Activated CD4-positive, CD25-positive, alpha-beta regulatory T cell treated with anti-CD3 and anti-CD28 coated beads, Interleukin-2, amount 50 U/mL, for 24 hours (primary cell): Measurements from ENCODE around the gene CA12.
"Not testable (repeated sequence)": the region's sequence is repeated elsewhere in the genome, so short reads cannot be mapped to it uniquely, and the experiment has no call there.

ENCODE experiments used
- ATAC-seq, 2 donors: fragments of 150-1000 bp; cut with Tn5 transposase; one replicate each; pipeline ENCODE4 v1.10.0; 2021; ENCODE audit warnings: mild to moderate bottlenecking in 1 of 2, moderate library complexity in 1 of 2

The CA12 gene

DNA sequence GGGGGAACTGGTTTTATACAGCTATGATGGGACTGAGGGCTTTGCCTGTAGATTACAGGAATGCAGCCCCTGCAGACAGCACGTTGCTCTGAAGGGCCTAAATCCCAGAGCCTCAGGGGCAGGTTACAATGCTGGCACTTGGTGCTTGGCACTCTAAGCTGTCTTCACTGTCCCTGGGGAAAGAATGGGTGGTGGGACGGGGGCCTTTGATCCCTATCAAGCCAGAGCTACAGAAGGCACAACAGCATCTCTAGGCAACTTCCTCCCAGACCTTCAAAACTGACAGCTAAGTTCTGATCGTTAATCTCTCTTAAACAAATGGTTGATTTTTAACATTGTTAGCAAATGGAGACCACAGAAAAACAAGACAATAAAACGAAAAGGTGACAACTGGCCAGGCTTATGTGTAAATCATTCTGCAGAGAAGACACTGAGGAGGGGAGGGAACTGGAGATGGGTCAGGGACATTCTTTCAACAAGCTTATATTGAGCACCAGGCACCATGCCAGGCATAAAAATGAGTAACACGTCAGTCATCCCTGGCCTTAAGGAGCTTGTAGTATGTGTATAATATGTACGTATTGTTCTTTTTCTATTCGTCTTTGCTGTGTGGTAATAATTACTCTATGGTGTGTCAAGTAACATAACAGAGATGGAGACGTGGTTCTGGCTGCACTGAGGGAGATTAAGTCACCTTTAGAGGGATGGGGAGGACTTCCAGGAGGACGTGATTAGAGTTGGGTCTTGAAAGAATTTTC lies 49.1 kb downstream of the CA12 start:
- no peak for ATAC-seq

DNA sequence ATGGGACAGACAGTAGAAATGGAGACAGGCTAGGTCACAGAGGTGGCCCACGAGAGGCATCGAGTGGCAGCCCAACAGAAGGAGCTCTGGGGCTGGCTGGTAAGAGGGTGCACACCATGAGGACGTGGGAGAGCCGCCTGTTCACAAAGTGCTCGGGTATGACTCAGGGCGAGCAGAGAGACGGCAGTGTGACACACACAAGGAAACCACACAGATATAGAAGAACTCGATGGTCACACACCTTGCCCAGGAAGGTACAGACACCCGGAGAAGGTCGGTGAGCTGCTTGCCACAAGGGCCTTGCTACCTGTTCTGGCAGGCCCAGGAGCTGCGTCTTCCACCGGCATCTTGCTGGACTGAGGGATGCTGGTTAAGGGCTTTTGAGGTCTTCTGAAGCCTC lies 50.2 kb downstream of the CA12 start:
- ATAC-seq = no peak

DNA sequence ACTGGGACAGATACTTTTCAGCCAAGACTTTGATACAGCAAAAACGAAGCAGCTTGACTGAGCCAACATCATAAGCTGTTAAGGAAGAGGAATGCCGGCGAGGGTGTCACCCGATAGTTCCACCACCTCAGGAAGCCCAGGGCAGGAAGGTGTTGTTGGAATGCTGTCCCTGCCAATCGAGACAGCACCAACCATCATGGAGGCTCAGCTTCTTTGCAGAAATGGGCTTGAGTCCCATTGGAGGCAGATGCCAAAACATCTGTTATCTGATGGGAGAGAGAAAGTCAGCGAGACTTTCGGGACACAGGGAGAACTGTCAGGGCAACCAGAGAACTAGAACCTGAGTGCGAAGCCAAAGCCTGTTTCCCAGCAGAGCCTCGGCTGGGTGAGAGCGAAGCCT lies 50.7 kb downstream of the CA12 start:
- no peak for ATAC-seq

DNA sequence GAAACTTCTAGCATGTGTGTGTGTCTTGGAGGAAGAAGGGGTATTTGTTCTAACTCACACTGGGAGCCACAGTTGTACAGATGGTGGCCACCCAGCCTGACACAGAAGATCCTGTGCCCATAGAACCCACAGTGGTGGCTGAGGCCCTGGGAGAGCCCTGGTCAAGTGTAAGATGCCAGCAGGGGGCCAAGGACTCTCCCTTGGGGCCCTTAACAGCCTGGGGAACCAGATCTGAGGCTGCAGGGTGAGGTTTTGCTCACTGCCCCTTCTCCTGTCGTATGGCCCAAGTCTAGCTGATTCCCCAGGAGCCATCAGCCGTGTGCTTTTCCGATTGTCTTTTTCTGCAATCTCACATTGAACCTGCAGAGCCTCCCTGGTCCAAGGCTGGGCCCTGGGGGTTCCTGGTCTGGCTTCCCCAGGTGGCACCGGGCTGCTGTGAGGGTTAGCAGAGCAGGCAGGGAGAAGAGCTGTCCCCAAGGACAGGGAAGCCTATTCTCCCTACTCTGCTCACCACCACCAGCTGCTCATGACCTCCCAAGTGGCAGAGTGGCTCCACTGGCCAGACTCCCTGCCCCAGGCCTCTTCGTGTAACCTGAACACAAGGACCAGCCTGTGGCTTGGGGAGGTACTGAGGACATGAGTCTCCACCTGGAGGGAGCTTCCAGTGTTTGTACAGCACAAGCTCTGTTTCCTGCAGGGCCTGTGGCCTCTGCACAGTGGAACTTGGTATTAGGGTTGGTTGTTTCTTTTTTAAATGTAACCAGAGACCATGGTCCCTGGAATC lies 51.9 kb downstream of the CA12 start:
- ATAC-seq = no peak

DNA sequence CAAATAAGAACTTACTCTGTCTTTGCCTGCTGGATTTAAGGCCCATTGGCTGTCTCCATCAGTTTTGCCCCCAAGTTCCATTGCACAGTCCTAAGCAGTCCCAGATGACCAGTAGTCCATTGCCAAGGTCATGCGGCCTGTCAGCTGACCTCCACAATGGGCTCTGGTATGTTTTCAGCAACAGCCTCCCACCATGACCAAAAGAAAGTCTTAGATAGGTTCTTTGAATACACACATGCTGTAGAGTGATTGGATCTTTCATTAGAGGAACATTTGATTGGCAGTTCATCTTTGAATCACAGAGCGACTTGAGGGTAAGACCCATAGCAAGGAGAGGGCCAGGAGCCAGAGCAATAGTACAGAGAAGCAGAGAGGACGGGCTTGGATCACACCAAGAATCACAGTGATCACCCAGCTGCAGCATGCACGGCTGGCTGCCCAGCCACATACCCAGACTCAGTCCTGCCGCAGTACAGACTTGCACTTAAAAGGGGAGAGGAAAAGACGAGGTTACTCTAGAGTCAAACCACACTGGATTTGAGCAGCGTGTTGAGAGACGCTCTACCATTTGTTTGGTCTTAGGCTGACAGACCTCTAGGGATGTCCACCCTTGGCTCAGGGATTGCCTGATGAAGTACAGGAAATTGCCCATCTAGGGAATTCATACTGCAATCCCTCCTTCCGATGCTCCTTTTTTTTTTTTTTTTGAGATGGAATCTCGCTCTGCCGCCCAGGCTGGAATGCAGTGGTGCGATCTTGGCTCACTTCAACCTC lies 53.8 kb downstream of the CA12 start:
- ATAC-seq = no peak

DNA sequence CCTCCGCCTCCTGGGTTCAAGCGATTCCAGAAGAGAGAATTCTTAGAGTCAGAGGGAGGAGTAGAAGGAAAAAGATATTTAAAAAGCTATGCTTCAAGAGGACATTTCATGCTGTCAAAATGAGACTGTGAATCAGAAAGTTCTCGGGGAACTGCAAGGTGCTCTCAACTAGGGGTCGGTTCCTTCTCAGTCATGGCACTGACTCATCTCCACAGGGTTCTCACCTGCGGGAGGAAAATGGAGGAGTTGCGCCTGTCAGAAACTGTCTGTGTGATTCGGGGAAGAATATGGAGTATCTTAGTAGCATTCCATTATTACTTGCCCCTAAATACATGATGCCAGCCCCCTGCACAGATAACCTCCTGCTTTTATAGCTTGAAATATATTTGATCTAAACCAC lies 56.9 kb downstream of the CA12 start:
- peak in 1 of 2 donors; percentile 41 for ATAC-seq

DNA sequence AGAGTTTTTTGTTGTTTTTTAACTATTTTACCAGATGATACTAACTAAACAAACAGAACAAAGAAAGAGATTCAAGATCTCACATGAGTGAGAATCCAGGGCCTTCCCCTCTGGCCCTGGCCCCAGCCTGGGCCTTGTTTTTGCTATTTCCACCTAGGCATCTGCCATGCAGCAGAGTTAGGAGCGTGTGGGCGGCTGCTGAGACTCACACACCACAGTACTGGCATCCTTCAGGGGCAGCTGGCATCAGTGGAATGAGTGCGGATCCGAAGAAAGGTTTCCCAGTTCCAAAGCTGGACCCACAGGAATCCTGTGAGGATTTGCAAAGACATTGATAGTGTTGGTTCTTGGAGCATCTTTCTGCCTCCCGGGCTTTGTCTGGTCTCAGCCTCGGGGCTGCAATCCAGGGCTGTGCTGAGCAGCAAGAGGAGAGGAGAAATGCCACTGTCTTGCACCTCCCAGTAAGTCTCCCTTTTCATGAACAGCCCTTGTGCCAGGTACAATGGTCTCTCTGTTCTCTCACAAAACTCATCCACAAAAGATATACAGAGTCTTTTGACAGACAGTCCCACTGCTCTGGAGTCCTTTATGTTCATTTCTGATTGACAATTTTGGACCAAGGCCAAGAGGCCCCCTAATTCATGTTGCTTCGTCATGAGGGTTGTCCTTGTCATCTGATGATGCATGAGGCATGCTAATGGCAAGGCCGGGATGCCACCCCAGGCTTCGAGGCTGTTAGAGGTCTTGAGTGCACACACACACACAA lies 57.7 kb downstream of the CA12 start:
- ATAC-seq = no peak

DNA sequence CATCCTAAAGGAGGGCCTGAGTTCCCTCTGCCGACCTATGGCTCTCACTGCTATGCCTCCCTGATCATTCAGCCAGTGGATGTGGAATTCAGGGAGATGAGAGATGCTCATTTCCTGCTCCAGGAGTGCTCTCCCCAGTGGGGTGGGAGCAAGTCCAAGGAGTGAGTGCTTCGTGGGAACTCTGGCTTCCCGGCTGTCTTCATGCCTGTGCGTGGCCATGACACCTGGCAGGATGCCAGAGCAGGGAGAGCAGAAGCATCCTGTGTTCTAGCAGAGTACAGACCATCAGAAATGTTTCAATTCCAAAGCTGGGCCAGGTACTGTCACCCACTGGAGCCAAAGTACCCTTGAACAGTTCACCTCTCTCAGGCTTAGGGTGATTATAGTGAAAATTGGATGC lies 59.1 kb downstream of the CA12 start:
- no peak for ATAC-seq

DNA sequence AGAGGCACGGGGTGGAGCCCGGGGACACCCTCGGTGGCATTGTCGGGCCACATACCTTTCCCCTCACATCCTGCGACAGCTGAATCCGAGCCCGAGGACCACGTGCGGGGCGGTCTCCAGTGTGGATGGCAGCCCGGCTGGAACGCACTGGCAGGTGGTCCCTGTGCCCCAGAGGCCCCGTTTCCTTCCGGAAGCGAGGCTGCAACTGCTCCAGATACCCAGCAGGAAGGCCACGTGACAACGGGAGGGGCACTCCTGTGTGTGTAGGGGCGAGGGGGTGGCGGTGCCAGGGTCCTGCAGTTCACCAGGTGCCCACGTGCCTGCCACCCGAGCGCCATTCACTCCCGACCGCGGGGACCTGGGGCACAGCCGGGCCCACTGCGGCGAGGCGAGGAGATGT lies 60.2 kb downstream of the CA12 start:
- no peak for ATAC-seq

DNA sequence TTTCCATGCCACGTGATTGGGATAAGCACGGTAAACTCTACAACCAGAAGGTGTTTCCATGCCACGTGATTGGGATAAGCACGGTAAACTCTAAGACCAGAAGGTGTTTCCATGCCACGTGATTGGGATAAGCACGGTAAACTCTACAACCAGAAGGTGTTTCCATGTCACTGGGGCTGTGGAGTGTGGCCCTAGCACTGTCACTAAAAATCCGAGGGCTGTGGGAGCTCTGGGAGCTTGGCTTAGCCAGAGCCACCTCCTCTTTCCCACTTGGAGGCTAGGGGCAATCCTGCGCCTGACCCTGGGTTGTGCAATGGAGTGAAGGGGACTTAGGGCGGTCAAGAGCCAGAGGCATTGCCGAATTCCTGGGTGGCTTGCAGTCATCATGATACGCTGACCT lies 60.7 kb downstream of the CA12 start:
- not testable (repeated sequence) for ATAC-seq

DNA sequence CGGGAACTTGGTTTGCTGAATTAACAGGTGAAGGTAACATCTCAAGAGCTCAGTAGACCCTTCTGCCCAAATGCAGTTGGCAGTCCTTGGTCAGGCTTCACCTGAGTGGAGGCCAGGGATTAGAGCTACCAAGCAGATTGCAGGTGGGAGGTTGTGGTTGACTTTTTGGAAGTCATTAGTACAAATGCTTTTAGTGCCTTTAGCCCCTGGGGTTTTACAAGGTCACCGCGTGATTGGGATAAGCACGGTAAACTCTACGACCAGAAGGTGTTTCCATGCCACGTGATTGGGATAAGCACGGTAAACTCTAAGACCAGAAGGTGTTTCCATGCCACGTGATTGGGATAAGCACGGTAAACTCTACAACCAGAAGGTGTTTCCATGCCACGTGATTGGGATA lies 61.2 kb downstream of the CA12 start:
- not testable (repeated sequence) for ATAC-seq

DNA sequence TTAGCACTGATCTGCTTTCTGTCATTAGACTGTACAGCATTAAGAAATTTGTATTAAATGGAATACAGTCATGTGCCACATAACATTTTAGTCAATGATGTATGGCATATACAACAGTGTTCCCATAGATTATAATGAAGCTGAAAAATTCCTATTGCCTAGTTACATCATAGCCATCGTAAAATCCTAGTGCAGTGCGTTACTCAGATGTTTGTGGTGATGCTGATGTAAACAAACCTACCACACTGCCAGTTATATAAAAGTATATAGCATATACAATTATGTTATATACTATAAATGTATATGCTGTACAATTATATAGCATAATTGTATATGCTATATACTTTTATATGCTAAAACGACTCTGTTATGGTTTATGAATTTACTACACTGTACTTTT lies 62.6 kb downstream of the CA12 start:
- no peak for ATAC-seq

DNA sequence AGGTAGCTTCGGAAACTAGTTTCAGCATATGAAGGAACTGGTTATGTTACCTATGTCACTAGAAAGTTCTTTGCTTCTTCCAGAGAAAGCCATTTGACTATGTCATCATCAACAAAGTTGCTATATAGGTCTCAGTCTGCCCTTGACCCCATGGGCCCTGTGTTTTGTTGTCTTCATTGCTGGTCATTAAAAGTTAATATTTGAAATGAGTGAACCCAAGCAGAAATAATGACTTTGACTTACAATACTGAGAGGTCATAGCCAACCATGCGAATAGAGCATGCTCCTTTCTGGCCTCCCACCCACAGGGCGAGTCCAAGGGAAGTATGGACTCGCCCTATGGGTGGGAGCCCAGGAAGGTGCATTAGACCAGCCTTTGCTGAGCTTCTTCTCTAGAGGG lies 63.3 kb downstream of the CA12 start:
- no peak for ATAC-seq

DNA sequence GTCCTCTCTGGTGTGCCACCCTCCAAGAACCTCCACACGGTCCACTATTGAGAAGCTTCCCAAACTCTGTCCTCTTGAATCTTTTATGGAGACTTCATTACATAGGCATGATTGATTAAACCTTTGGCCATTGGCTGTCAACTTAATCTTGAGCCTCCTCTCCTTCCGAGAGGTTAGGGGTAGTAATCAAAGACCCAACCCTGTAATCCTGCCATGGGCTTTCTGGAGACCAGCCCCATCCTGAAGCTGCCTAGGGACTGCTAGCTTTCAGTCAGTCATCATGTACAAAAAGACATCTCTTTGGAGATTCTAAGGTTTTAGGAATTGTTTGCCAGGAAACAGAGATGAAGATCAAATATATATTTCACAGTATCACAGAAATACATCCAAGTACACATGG lies 67.2 kb downstream of the CA12 start:
- no peak for ATAC-seq

DNA sequence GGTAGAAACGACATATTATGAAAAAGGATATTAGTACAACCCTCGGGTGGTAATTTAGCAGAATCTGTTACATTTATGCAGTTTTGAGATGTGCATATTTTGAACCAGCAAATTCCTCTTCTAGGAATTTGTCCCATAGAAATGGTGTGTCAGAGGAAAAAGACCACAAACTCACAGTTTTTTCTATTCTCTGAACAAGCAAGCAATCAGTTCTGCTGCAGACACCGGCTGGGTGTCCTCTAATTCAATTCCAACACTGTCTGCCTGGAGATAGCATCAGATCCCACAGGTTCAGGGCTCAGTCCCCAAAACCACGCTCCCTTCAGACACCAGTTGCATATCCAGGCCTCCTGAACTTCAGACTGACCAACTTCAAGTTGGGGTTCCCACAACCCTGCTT lies 67.8 kb downstream of the CA12 start:
- ATAC-seq = no peak

DNA sequence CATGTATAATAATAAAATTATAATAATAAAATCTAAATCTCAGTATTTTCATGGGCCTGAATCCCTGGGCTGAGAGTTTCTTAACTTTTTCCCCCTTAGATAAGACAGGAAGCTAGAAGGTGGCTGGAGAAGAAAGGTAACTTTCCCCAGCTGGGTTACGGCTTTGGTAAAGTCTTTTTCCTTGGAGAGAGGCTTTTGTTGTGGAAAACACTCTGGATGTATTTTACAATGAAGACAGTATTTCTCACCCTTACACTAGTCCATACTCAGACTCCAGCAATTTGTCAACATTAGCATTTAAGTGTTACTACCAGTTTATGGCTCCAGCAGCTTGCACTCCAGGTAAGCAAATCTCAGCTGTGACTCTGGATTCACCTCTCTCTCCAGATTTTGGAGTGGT lies 69.4 kb downstream of the CA12 start:
- ATAC-seq = no peak

DNA sequence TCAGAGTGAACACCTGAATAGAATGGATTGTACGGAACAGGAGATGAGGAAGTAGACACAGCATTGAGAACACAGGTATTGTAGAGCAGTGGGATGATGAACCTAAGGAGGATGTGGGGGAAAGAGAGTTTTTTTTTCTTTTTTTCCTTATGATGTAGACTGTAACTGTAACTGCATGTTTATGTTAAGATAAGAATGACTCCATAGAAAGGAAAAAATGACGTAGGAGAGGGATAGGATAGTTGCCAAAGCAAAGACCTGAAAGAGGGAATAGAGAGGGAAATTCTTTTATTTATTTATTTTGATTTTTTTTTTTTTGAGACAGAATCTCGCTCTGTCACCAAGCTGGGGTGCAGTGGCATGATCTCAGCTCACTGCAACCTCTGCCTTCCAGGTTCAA lies 71.0 kb downstream of the CA12 start:
- ATAC-seq = no peak

DNA sequence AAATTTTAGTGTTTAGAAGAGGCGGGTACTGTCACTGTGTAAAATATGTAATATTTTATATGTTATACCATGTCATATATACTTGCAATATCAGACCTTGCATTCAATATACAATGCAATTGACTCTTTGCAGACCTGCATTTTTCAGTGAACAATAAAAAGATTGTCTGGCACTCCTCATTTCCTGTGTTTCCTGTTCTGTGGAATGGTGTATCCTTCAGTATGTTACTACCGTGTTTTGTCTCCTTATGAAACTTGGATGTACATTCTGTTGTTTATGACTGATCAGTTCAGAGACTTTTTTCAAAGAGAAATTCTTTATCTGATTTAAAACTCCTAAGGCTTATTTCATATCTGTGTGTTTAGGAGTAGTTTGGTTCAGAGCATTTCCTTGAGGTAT lies 72.7 kb downstream of the CA12 start:
- ATAC-seq = no peak

DNA sequence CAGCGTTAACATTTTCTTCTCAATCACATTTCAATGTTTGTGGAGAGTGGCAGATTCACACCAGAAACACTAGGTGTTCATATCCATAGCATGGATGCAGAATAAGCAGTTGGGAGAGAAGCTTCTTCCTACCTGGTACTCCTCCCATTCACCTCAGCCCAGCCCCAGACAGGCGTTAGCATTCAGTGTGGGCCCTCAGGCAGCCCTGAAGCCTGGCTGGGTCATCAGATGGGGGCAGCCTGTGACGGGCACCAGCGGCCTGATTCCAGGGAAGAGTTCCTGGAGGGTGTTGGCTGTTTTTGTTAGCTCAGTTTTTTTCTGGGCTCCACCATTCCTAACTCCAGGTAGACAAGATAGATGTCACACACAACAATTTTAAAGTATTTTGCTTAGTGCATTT lies 73.2 kb downstream of the CA12 start:
- no peak for ATAC-seq

DNA sequence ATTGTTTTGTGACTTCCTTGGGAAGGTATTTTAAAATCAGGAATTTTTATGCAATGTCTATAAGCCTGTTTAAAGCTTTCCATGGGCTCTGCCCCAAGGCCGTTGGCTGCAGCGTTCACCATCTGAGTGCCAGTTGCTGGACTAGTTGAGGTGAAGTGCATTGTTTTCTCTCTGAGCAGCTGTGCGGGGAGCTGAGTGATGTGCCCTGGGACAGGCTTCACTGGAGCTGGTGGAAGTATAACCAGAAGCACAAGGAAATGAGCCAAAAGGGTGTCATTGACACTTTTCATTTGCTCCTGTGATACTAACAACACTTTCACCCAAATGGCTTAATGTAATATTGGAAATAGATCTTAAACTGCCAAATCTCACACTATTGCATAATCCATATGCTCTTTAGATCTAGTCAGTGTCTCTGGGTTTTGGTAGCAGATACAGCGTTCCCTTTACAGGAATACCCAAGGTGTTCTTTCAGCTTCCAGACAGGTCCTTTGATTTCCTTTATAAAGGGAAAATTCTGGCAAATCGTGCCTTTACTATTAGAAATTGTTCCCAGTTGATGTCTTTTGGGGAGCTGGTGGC lies 75.1 kb downstream of the CA12 start:
- ATAC-seq = no peak

DNA sequence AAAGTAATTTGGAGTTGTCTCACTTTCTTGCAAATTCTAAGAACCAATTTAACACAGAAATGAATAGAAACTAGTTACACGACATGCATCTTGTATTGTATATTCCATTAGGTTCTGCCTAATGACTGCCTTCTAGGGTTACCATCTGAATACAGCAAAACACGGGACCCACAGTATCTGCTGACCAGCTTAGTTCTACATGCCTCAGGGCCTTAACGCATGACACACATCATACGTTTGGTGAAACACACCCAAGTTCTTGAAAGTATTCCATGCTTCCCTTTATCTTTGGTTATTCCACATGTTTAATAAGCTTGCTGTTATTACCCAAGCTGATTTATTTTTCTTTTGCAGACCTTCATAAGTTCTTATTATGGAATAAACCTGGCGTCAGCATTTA lies 76.4 kb downstream of the CA12 start:
- no peak for ATAC-seq

DNA sequence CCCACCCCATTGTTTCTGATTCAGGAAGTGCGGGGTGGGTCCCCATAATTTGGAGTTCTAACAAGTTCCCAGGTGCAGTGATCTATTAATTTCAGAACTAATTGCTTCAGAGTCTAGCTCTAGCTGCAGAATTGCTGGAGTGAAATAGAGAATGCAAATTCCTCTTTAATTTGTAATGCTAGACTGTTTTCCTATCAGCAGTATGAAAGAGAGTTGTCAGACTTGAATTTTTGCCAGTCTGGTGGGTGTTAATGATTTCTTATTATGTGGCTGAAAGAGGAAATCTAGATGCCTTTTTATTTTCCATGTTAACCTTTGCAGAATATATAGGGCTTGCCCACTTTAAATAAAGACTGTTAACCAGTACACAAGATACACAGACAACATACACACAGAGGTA lies 80.6 kb downstream of the CA12 start:
- no peak for ATAC-seq
